Prostate gland (tissue), 2 donors: ENCODE data around the gene PDLIM3.

Experiments used
- CTCF ChIP-seq, 4 experiments: fragments of 200-600 bp in 2 of 4; fragments of 450-650 bp in 2 of 4; sonication (generic) in 2 of 4; IDR thresholded peaks; 1 replicate in 3 of 4; 2 replicates in 1 of 4; pipeline ENCODE4 v1.5.1; 2016 to 2019; ENCODE audit warnings: antibody characterized with exemption in 4 of 4, mild to moderate bottlenecking in 2 of 4, moderate library complexity in 2 of 4
- POLR2A ChIP-seq: fragments of 450-650 bp; IDR thresholded peaks from one replicate; pipeline ENCODE4 v1.6.1; 2016; ENCODE audit warnings: antibody characterized with exemption, mild to moderate bottlenecking
- POLR2AphosphoS5 ChIP-seq: sonication (generic); formaldehyde crosslinking; IDR thresholded peaks from one replicate; pipeline ENCODE4 v1.6.1; 2017; ENCODE audit warnings: antibody characterized with exemption

- TF ChIP-seq CTCF (IDR thresholded peaks at IDR 0.05): no peak
- no peak for TF ChIP-seq POLR2A
- no peak for TF ChIP-seq POLR2AphosphoS5
These were observed 35.3 kb downstream of the PDLIM3 start for GRCh38 chr4:185500035-185500434.
